Measurements from ENCODE around the gene LMO2. TPM values are rescaled to one million over a fixed set of nuclear protein-coding genes. Genes with fewer than 3 reads are reported as not detected.
"Not testable (repeated sequence)": the region's sequence is repeated elsewhere in the genome, so short reads cannot be mapped to it uniquely, and the experiment has no call there.

The LMO2 gene
- total RNA-seq, 1 donor from 2014 or later: 65.1 TPM

- Histone ChIP-seq H3K27me3 (no peaks in the 10 kb centered on the region), H3K4me1 (no peaks in the 10 kb centered on the region), H3K36me3 (no peaks in the 10 kb centered on the region), H3K4me3 (no peak overlapping the region), H3K9me3 (no peaks in the 10 kb centered on the region), H3K27ac (no peak overlapping the region)
- DNase-seq: no peak
- no peak for ATAC-seq
- intact Hi-C loops (cut with DNase I): no loop called here
- TF ChIP-seq CTCF (IDR thresholded peaks at IDR 0.05): no peak
These were observed 49.5 kb downstream of the LMO2 start for GRCh38 chr11:33842236-33842915.

- DNase-seq; H3K4me1 ChIP-seq; H3K4me3 ChIP-seq; ATAC-seq; H3K27ac ChIP-seq; H3K9me3 ChIP-seq; H3K36me3 ChIP-seq; intact Hi-C loops (cut with DNase I); H3K27me3 ChIP-seq: not testable (repeated sequence)
These were observed 53.6 kb downstream of the LMO2 start for GRCh38 chr11:33838234-33838633.

GRCh38 chr11:33837334-33837733 lies 54.5 kb downstream of the LMO2 start:
- DNase-seq; H3K27ac ChIP-seq; H3K27me3 ChIP-seq; H3K9me3 ChIP-seq; intact Hi-C loops (cut with DNase I); H3K36me3 ChIP-seq; H3K4me3 ChIP-seq; ATAC-seq; H3K4me1 ChIP-seq: not testable (repeated sequence)

- Histone ChIP-seq H3K36me3 (no peaks in the 10 kb centered on the region), H3K4me3 (no peak overlapping the region), H3K27me3 (no peaks in the 10 kb centered on the region), H3K27ac (no peak overlapping the region), H3K4me1 (no peaks in the 10 kb centered on the region), H3K9me3 (no peaks in the 10 kb centered on the region)
- ATAC-seq (no peak), DNase-seq (no peak)
- intact Hi-C loops (cut with DNase I): no loop called here
- peak; percentile 42 for TF ChIP-seq CTCF (IDR thresholded peaks at IDR 0.05)
These were observed 56.6 kb downstream of the LMO2 start for GRCh38 chr11:33835143-33835878.

- TF ChIP-seq CTCF (IDR thresholded peaks at IDR 0.05): no peak
These were observed 59.2 kb downstream of the LMO2 start for GRCh38 chr11:33832676-33833075.

GRCh38 chr11:33830903-33831648 lies 60.8 kb downstream of the LMO2 start:
- DNase-seq (no peak), ATAC-seq (no peak)
- no peaks in the 10 kb centered on the region for H3K36me3 ChIP-seq
- H3K4me1 ChIP-seq: peaks cover 7% of the 10 kb centered on the region
- H3K27ac ChIP-seq: no peak overlapping the region
- TF ChIP-seq CTCF (IDR thresholded peaks at IDR 0.05): no peak
- no peaks in the 10 kb centered on the region for H3K9me3 ChIP-seq
- intact Hi-C loops (cut with DNase I): no loop called here
- H3K4me3 ChIP-seq: no peak overlapping the region
- peaks cover 20% of the 10 kb centered on the region for H3K27me3 ChIP-seq

More at GRCh38 chr11:33832676-33833075, 59.2 kb downstream of the LMO2 start:
- intact Hi-C loops (cut with DNase I): no loop called here
- ATAC-seq (no peak), DNase-seq (no peak)
- no peaks in the 10 kb centered on the region for H3K9me3 ChIP-seq
- H3K4me1 ChIP-seq: peaks cover 7% of the 10 kb centered on the region
- peaks cover 15% of the 10 kb centered on the region for H3K27me3 ChIP-seq
- H3K36me3 ChIP-seq: no peaks in the 10 kb centered on the region
- H3K4me3 ChIP-seq: no peak overlapping the region
- no peak overlapping the region for H3K27ac ChIP-seq

Data from upper lobe of right lung (tissue), 1 donor.